22Rv1 (cell line): ENCODE results near the gene ZBTB20.

Experiments
- H3K27ac ChIP-seq: fragments of 450-650 bp; 2 replicates; pipeline ENCODE4 v1.5.1; 2017
- CTCF ChIP-seq: fragments of 450-650 bp; IDR thresholded peaks from 2 replicates; pipeline ENCODE4 v1.5.1; 2017; ENCODE audit warnings: mild to moderate bottlenecking
- ZFX ChIP-seq: fragments of 450-650 bp; IDR thresholded peaks from 2 replicates; pipeline ENCODE4 v1.6.1; 2017; ENCODE audit warnings: antibody characterized with exemption, borderline replicate concordance

ZBTB20 gene

GRCh38 chr3:114508976-114509375, 638.1 kb downstream of the ZBTB20 start:
- TF ChIP-seq CTCF (no peak), ZFX (no peak)
- H3K27ac ChIP-seq: no peak overlapping the region

- TF ChIP-seq ZFX (no peak), CTCF (no peak)
- no peak overlapping the region for H3K27ac ChIP-seq
Measured at GRCh38 chr3:114508208-114508607, 638.9 kb downstream of the ZBTB20 start.

- no peak overlapping the region for H3K27ac ChIP-seq
Measured at GRCh38 chr3:114506591-114507300, 640.3 kb downstream of the ZBTB20 start.

GRCh38 chr3:114504941-114505628, 642.0 kb downstream of the ZBTB20 start:
- TF ChIP-seq CTCF: no peak
- TF ChIP-seq ZFX: no peak
- no peak overlapping the region for H3K27ac ChIP-seq

More at GRCh38 chr3:114506591-114507300, 640.3 kb downstream of the ZBTB20 start:
- TF ChIP-seq CTCF (no peak), ZFX (no peak)

DNA sequence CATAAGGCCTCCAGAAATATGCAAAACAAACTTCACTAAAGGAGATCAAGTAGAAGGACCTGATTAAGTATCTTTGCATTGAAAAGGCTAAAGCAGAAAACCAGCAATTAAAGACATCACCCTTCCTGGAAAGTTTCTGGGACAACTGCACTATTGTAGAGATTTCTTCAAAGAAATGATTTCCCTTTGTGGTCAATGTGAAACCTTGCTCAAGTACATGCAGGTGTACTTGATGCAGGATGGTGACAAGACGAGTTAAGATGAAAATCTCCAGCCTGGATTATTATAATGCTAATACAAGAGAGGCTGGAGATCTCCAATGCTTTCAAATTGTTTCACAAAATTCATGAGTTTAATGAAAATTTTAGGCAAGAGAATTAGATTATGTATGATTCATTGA, 644.9 kb downstream of the ZBTB20 start:
- H3K27ac ChIP-seq: no peak overlapping the region
- TF ChIP-seq CTCF (no peak), ZFX (no peak)

GRCh38 chr3:114499976-114500375, 647.1 kb downstream of the ZBTB20 start:
- TF ChIP-seq ZFX: no peak
- no peak for TF ChIP-seq CTCF
- no peak overlapping the region for H3K27ac ChIP-seq
